Measurements from ENCODE around the gene PHF19.

DNA sequence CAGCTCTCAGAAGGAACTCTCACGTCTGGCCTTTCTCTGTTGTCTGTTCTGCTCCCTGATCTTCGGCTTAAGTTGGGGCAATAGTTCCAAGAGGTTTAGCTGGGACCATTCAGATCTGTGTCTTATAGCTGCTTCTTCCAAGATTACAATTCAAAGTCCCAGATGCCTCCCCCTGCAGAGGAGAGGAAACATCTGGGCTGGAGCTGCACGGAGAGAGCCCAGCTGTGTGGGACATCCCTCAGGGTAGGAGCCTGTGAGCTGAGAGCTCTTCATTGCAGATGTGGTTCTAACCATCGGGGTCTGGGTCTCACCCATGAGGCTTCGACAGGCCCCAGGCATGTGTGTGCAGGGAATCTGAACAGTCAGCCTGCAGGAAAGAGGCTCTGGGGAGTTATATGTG, 9.0 kb upstream of the PHF19 start:
- TF ChIP-seq, protein P1, sequence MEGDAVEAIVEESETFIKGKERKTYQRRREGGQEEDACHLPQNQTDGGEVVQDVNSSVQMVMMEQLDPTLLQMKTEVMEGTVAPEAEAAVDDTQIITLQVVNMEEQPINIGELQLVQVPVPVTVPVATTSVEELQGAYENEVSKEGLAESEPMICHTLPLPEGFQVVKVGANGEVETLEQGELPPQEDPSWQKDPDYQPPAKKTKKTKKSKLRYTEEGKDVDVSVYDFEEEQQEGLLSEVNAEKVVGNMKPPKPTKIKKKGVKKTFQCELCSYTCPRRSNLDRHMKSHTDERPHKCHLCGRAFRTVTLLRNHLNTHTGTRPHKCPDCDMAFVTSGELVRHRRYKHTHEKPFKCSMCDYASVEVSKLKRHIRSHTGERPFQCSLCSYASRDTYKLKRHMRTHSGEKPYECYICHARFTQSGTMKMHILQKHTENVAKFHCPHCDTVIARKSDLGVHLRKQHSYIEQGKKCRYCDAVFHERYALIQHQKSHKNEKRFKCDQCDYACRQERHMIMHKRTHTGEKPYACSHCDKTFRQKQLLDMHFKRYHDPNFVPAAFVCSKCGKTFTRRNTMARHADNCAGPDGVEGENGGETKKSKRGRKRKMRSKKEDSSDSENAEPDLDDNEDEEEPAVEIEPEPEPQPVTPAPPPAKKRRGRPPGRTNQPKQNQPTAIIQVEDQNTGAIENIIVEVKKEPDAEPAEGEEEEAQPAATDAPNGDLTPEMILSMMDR (IDR thresholded peaks at IDR 0.05): no peak
- no peak for TF ChIP-seq POLR2A (IDR thresholded peaks at IDR 0.05)

Data from Peyer's patch (tissue), 4 donors.